OCI-LY3 (cell line): ENCODE data around the gene LLGL1.

Experiments
- H2AFZ ChIP-seq: fragments of 200-600, 300-600 bp; shearing (Covaris generic); 2 replicates; pipeline ENCODE4 v1.6.0; 2014; ENCODE audit warnings: antibody characterized with exemption, low read depth, low read length
- H3K27ac ChIP-seq: fragments of 200-600, 300-600 bp; sonication (generic); 2 replicates; pipeline ENCODE4 v1.5.1; 2014; ENCODE audit warnings: mild to moderate bottlenecking, low read length, moderate library complexity, mixed read lengths
- H3K27me3 ChIP-seq: fragments of 200-600, 300-600 bp; sonication (generic); 2 replicates; pipeline ENCODE4 v1.6.1; 2014; ENCODE audit warnings: low read depth, low read length, mixed read lengths
- H3K36me3 ChIP-seq: fragments of 200-600, 300-600 bp; sonication (generic); replicated peaks from 2 replicates; pipeline ENCODE3; 2014; ENCODE audit warnings: low read depth, low read length, mixed read lengths
- H3K4me1 ChIP-seq: fragments of 300-600, 200-600 bp; sonication (generic); 2 replicates; pipeline ENCODE4 v1.6.1; 2014; ENCODE audit warnings: low read length, mixed read lengths
- H3K4me2 ChIP-seq: fragments of 200-600, 300-600 bp; sonication (generic); 2 replicates; pipeline ENCODE4 v1.6.1; 2014; ENCODE audit warnings: low read length, mixed read lengths
- H3K4me3 ChIP-seq: fragments of 300-600, 200-600 bp; sonication (generic); 2 replicates; pipeline ENCODE4 v1.5.1; 2014; ENCODE audit warnings: antibody characterized with exemption, mild to moderate bottlenecking, low read length, moderate library complexity
- H3K79me2 ChIP-seq: fragments of 300-600, 200-600 bp; shearing (Covaris generic); 2 replicates; pipeline ENCODE4 v1.6.1; 2014; ENCODE audit warnings: mild to moderate bottlenecking, low read length, mixed read lengths
- H3K9ac ChIP-seq: fragments of 300-600, 200-600 bp; shearing (Covaris generic); 2 replicates; pipeline ENCODE4 v1.6.0; 2014; ENCODE audit warnings: mild to moderate bottlenecking, low read length, moderate library complexity
- H3K9me3 ChIP-seq: fragments of 200-600, 300-600 bp; shearing (Covaris generic); 2 replicates; pipeline ENCODE4 v1.6.1; 2014; ENCODE audit warnings: low read length, mixed read lengths; ENCODE audit not compliant: insufficient read depth
- H4K20me1 ChIP-seq: fragments of 200-600, 300-600 bp; sonication (generic); 2 replicates; pipeline ENCODE4 v1.6.1; 2016; ENCODE audit warnings: low read length, mixed read lengths; ENCODE audit not compliant: insufficient read depth
- CTCF ChIP-seq: fragments of 200-600, 300-600 bp; sonication (generic); IDR thresholded peaks from 2 replicates; pipeline ENCODE4 v1.5.1; 2014; ENCODE audit warnings: antibody characterized with exemption, low read length, low read depth
- EZH2phosphoT487 ChIP-seq: fragments of 200-600 bp; shearing (Covaris generic); IDR thresholded peaks from 2 replicates; pipeline ENCODE4 v1.6.1; 2018; ENCODE audit warnings: antibody characterized with exemption, mixed run types, low read depth

LLGL1 gene

GRCh38 chr17:18227635-18228034, 2.2 kb downstream of the LLGL1 start:
- no peak overlapping the region for H3K4me3 ChIP-seq
- no peak overlapping the region for H3K9ac ChIP-seq
- H3K36me3 ChIP-seq, result no peaks in the 10 kb centered on the region
- H3K4me1 ChIP-seq, result peaks cover 4% of the 10 kb centered on the region; the same call in 1 of the 2 replicates
- H2AFZ ChIP-seq, result no peak overlapping the region
- H3K27ac ChIP-seq, result no peak overlapping the region
- H3K9me3 ChIP-seq, result no peaks in the 10 kb centered on the region
- H3K4me2 ChIP-seq, result no peak overlapping the region
- no peak for TF ChIP-seq CTCF
- TF ChIP-seq EZH2phosphoT487, result no peak
- H3K79me2 ChIP-seq, result no peaks in the 10 kb centered on the region
- H3K27me3 ChIP-seq, result no peaks in the 10 kb centered on the region
- H4K20me1 ChIP-seq, result no peaks in the 10 kb centered on the region

GRCh38 chr17:18228176-18228682, 2.8 kb downstream of the LLGL1 start:
- Histone ChIP-seq H4K20me1 (no peaks in the 10 kb centered on the region), H3K79me2 (no peaks in the 10 kb centered on the region), H3K4me3 (no peak overlapping the region), H3K4me2 (no peak overlapping the region), H2AFZ (no peak overlapping the region), H3K9me3 (no peaks in the 10 kb centered on the region), H3K36me3 (no peaks in the 10 kb centered on the region), H3K27me3 (no peaks in the 10 kb centered on the region), H3K9ac (no peak overlapping the region), H3K27ac (no peak overlapping the region), H3K4me1 (peaks cover 4% of the 10 kb centered on the region; the same call in 1 of the 2 replicates)
- TF ChIP-seq CTCF, result no peak
- TF ChIP-seq EZH2phosphoT487, result no peak

- Histone ChIP-seq H3K4me1 (peaks cover 4% of the 10 kb centered on the region; the same call in 1 of the 2 replicates), H3K36me3 (no peaks in the 10 kb centered on the region), H3K4me2 (no peak overlapping the region), H3K79me2 (no peaks in the 10 kb centered on the region), H3K27me3 (no peaks in the 10 kb centered on the region), H2AFZ (no peak overlapping the region), H3K9me3 (no peaks in the 10 kb centered on the region), H4K20me1 (no peaks in the 10 kb centered on the region), H3K27ac (no peak overlapping the region), H3K4me3 (no peak overlapping the region), H3K9ac (no peak overlapping the region)
- no peak for TF ChIP-seq CTCF
Measured at GRCh38 chr17:18229254-18229653, 3.8 kb downstream of the LLGL1 start.

- no peaks in the 10 kb centered on the region for H3K9me3 ChIP-seq
- no peak overlapping the region for H2AFZ ChIP-seq
- no peak overlapping the region for H3K9ac ChIP-seq
- H3K4me1 ChIP-seq, result peaks cover 4% of the 10 kb centered on the region; the same call in 1 of the 2 replicates
- no peaks in the 10 kb centered on the region for H3K79me2 ChIP-seq
- TF ChIP-seq EZH2phosphoT487 (no peak), CTCF (no peak)
- no peak overlapping the region for H3K27ac ChIP-seq
- no peaks in the 10 kb centered on the region for H3K36me3 ChIP-seq
- H3K4me3 ChIP-seq, result no peak overlapping the region
- no peaks in the 10 kb centered on the region for H4K20me1 ChIP-seq
- H3K4me2 ChIP-seq, result no peak overlapping the region
- H3K27me3 ChIP-seq, result no peaks in the 10 kb centered on the region
Measured at GRCh38 chr17:18229771-18230170, 4.3 kb downstream of the LLGL1 start.
